Astrocyte of the spinal cord (primary cell): ENCODE data around the gene SEC22A.

Source experiments
- DNase-seq: peaks from one replicate; pipeline ENCODE4 v3.0.0; 2011; ENCODE audit warnings: low read depth, low spot score
- H3K4me3 ChIP-seq: 2 replicates; pipeline ENCODE4 v1.5.1; 2011; ENCODE audit warnings: low read depth, mild to moderate bottlenecking, low read length, moderate library complexity
- CTCF ChIP-seq: IDR thresholded peaks from 2 replicates; pipeline ENCODE4 v1.5.1; 2012; ENCODE audit warnings: low read depth, mild to moderate bottlenecking, low read length, inconsistent platforms
- in situ Hi-C: cut with HindIII; loops from 2 replicates; pipeline ENCODE4 v1.10.0; 2017; ENCODE audit warnings: low sequenced_read_pairs

The SEC22A gene

GRCh38 chr3:123292321-123293310, 90.9 kb downstream of the SEC22A start:
- no peak for DNase-seq
- in situ Hi-C loops = no loop called here
- no peak for TF ChIP-seq CTCF
- H3K4me3 ChIP-seq = no peak overlapping the region

GRCh38 chr3:123294296-123294938, 92.7 kb downstream of the SEC22A start:
- DNase-seq = no peak
- H3K4me3 ChIP-seq = no peak overlapping the region
- in situ Hi-C loops = no loop called here
- TF ChIP-seq CTCF = no peak

- in situ Hi-C loops = no loop called here
- no peak overlapping the region for H3K4me3 ChIP-seq
- no peak for TF ChIP-seq CTCF
- DNase-seq = no peak
Measured at GRCh38 chr3:123295171-123295900, 93.6 kb downstream of the SEC22A start.

GRCh38 chr3:123295901-123296250, 94.1 kb downstream of the SEC22A start:
- no peak for TF ChIP-seq CTCF
- no peak overlapping the region for H3K4me3 ChIP-seq
- in situ Hi-C loops = no loop called here
- DNase-seq = no peak

- H3K4me3 ChIP-seq = no peak overlapping the region
- DNase-seq = no peak
- TF ChIP-seq CTCF = no peak
- in situ Hi-C loops = no loop called here
Measured at GRCh38 chr3:123296261-123296660, 94.5 kb downstream of the SEC22A start.

GRCh38 chr3:123296836-123297626, 95.3 kb downstream of the SEC22A start:
- H3K4me3 ChIP-seq = no peak overlapping the region
- in situ Hi-C loops = no loop called here
- no peak for TF ChIP-seq CTCF
- no peak for DNase-seq
